NB4 (cell line): Measurements from ENCODE around the gene NMUR1.

Experiments
- POLR2A ChIP-seq: IDR thresholded peaks from 2 replicates; pipeline ENCODE4 v1.6.1; 2011; ENCODE audit warnings: mild to moderate bottlenecking; ENCODE audit not compliant: insufficient read length; ENCODE audit errors: extremely low read depth
- TF ChIP-seq, protein P1 (sequence below): IDR thresholded peaks from one replicate; pipeline ENCODE4 v1.5.1; 2012; ENCODE audit warnings: low read depth, low read length

DNA sequence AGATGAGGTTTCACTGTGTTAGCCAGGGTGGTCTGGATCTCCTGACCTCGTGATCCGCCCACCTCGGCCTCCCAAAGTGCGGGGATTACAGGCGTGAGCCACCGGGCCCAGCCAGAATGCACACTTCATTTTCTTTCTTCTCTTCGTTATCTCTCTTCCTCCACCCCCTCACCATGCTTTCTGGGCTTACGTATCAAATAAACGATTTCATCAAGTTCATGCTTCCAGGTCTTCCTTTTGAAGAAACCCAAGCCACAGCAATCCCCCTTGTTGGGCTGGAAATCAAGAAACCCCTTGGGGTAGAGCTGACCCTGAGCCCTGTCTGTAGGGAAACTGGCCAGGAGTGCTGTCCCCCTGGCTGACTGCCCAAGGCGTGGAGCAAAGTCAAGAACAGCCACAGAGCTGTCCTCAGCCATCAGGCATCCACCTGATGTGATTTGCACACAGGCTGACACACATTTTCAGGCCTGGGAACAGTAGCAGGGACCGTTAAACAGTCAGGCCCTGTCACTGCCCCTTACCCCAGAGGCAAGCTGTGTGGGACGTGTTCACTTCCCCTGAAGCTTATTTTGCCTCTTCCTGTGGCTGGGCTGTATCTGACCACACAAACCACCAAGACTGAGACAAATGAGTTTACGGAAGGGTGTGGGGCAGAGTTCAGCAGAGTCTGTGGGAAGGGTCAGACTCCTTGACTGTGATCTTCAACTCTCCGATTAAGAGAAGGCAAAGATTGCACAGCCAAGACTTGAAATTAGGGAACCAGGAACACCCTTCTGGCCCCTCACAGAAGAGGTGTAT is 15.1 kb upstream of the NMUR1 start:
- TF ChIP-seq, protein P1, sequence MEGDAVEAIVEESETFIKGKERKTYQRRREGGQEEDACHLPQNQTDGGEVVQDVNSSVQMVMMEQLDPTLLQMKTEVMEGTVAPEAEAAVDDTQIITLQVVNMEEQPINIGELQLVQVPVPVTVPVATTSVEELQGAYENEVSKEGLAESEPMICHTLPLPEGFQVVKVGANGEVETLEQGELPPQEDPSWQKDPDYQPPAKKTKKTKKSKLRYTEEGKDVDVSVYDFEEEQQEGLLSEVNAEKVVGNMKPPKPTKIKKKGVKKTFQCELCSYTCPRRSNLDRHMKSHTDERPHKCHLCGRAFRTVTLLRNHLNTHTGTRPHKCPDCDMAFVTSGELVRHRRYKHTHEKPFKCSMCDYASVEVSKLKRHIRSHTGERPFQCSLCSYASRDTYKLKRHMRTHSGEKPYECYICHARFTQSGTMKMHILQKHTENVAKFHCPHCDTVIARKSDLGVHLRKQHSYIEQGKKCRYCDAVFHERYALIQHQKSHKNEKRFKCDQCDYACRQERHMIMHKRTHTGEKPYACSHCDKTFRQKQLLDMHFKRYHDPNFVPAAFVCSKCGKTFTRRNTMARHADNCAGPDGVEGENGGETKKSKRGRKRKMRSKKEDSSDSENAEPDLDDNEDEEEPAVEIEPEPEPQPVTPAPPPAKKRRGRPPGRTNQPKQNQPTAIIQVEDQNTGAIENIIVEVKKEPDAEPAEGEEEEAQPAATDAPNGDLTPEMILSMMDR, result no peak
- TF ChIP-seq POLR2A, result no peak
